Esophagus muscularis mucosa (tissue), 4 donors: ENCODE results near the gene TEX38.
"Not testable (repeated sequence)": the region's sequence is repeated elsewhere in the genome, so short reads cannot be mapped to it uniquely, and the experiment has no call there.

Experiments
- EP300 ChIP-seq: sonication (generic); formaldehyde crosslinking; IDR thresholded peaks from one replicate; pipeline ENCODE4 v1.6.1; 2017; ENCODE audit warnings: antibody characterized with exemption
- POLR2A ChIP-seq: fragments of 450-650 bp; IDR thresholded peaks from one replicate; pipeline ENCODE4 v1.6.1; 2017; ENCODE audit warnings: antibody characterized with exemption, moderate library complexity, mild to moderate bottlenecking, low read depth
- POLR2AphosphoS5 ChIP-seq, 2 donors: sonication (generic); formaldehyde crosslinking; IDR thresholded peaks; one replicate each; pipeline ENCODE4 v1.6.1; 2017; ENCODE audit warnings: antibody characterized with exemption in 2 of 2
- TF ChIP-seq, protein P1 (sequence below), 3 experiments: fragments of 200-600 bp in 2 of 3; fragments of 450-650 bp in 1 of 3; sonication (generic) in 2 of 3; IDR thresholded peaks; one replicate each; pipeline ENCODE4 v1.5.1; 2017 to 2019; ENCODE audit warnings: antibody characterized with exemption in 3 of 3, mild to moderate bottlenecking in 2 of 3, moderate library complexity in 1 of 3

- TF ChIP-seq, protein P1, sequence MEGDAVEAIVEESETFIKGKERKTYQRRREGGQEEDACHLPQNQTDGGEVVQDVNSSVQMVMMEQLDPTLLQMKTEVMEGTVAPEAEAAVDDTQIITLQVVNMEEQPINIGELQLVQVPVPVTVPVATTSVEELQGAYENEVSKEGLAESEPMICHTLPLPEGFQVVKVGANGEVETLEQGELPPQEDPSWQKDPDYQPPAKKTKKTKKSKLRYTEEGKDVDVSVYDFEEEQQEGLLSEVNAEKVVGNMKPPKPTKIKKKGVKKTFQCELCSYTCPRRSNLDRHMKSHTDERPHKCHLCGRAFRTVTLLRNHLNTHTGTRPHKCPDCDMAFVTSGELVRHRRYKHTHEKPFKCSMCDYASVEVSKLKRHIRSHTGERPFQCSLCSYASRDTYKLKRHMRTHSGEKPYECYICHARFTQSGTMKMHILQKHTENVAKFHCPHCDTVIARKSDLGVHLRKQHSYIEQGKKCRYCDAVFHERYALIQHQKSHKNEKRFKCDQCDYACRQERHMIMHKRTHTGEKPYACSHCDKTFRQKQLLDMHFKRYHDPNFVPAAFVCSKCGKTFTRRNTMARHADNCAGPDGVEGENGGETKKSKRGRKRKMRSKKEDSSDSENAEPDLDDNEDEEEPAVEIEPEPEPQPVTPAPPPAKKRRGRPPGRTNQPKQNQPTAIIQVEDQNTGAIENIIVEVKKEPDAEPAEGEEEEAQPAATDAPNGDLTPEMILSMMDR (IDR thresholded peaks at IDR 0.05): not testable (repeated sequence)
- not testable (repeated sequence) for TF ChIP-seq POLR2A; EP300; POLR2AphosphoS5 (IDR thresholded peaks at IDR 0.05)
Observed at GRCh38 chr1:46694676-46695075, 23.0 kb downstream of the TEX38 start.
